A549 (cell line): ENCODE data around the gene AJUBA. TPM values are rescaled to one million over a fixed set of nuclear protein-coding genes. Genes with fewer than 3 reads are reported as not detected.

Source experiments
- ATAC-seq, 2 experiments: fragments of 200-7000 bp in 1 of 2; fragments of >200 bp in 1 of 2; cut with Nextera tagmentation in 1 of 2; cut with Tn5 transposase in 1 of 2; 3 replicates each; pipeline versions ENCODE4 v1.8.0 to v1.9.1; 2018 to 2020; ENCODE audit warnings: mild to moderate bottlenecking in 1 of 2, moderate library complexity in 1 of 2
- CTCF ChIA-PET: fragments of 300-600 bp; sonication (Branson Sonifier 250); formaldehyde crosslinking; extraction: SDS; loops from one replicate; lab custom pipeline; 2021; ENCODE audit warnings: antibody characterized with exemption, inconsistent platforms; lab: Yijun Ruan, JAX
- POLR2A ChIA-PET: fragments of 350-600 bp; formaldehyde crosslinking; extraction: SDS; loops from one replicate; lab custom pipeline; 2021; ENCODE audit warnings: antibody characterized with exemption, inconsistent platforms; lab: Yijun Ruan, JAX
- DNase-seq, 2 experiments: peaks; one replicate each; pipeline versions ENCODE4 v3.0.0 to v3.0.0-alpha.2; 2011 to 2016; ENCODE audit warnings: low read depth in 1 of 2, low spot score in 1 of 2
- FAIRE-seq: peaks from 2 replicates; lab custom pipeline; 2011; peaks lifted over from hg19 to GRCh38; lab: Jason Lieb, UNC
- H3K27ac ChIP-seq, 2 experiments: fragments of >200 bp; sonication (Bioruptor Twin); formaldehyde crosslinking; 3 replicates each; pipeline ENCODE4 v1.5.1; 2016 to 2017
- H3K4me1 ChIP-seq: fragments of >200 bp; sonication (Bioruptor Twin); formaldehyde crosslinking; 3 replicates; pipeline ENCODE4 v1.6.1; 2016
- H3K4me2 ChIP-seq: fragments of >200 bp; sonication (Bioruptor Twin); formaldehyde crosslinking; 3 replicates; pipeline ENCODE4 v1.6.1; 2016
- H3K4me3 ChIP-seq: fragments of >200 bp; sonication (Bioruptor Twin); formaldehyde crosslinking; 3 replicates; pipeline ENCODE4 v1.5.1; 2016
- H3K9me3 ChIP-seq: fragments of >200 bp; sonication (Bioruptor Twin); formaldehyde crosslinking; 3 replicates; pipeline ENCODE4 v1.6.1; 2016
- BHLHE40 ChIP-seq: IDR thresholded peaks from 2 replicates; pipeline ENCODE4 v1.6.1; 2012; ENCODE audit warnings: low read depth, low read length, inconsistent platforms
- CBX2 ChIP-seq: fragments of 200-600 bp; sonication (generic); IDR thresholded peaks from 2 replicates; pipeline ENCODE4 v1.6.1; 2016; ENCODE audit warnings: low read depth, mild to moderate bottlenecking, borderline replicate concordance
- CBX8 ChIP-seq: fragments of 200-600 bp; sonication (generic); IDR thresholded peaks from 2 replicates; pipeline ENCODE4 v1.6.1; 2016
- CHD4 ChIP-seq: fragments of 200-600 bp; sonication (generic); IDR thresholded peaks from 2 replicates; pipeline ENCODE4 v1.6.1; 2016; ENCODE audit warnings: antibody characterized with exemption, mild to moderate bottlenecking, borderline replicate concordance
- GATA3 ChIP-seq: IDR thresholded peaks from 2 replicates; pipeline ENCODE4 v1.6.1; 2012; ENCODE audit warnings: borderline replicate concordance
- HDAC2 ChIP-seq: fragments of 200-600 bp; sonication (generic); IDR thresholded peaks from 2 replicates; pipeline ENCODE4 v1.6.1; 2016
- JUN ChIP-seq, 2 experiments: fragments of >200 bp; sonication (Bioruptor Twin); formaldehyde crosslinking; IDR thresholded peaks; 2 replicates in 1 of 2; 3 replicates in 1 of 2; pipeline ENCODE4 v1.6.1; 2016 to 2017
- JUNB ChIP-seq: fragments of >200 bp; sonication (Bioruptor Twin); formaldehyde crosslinking; IDR thresholded peaks from 2 replicates; pipeline ENCODE4 v1.6.1; 2016
- KDM1A ChIP-seq: fragments of 200-600 bp; sonication (generic); IDR thresholded peaks from 2 replicates; pipeline ENCODE4 v1.6.1; 2016; ENCODE audit warnings: low read depth, mild to moderate bottlenecking
- KDM5A ChIP-seq: fragments of 200-600 bp; sonication (generic); IDR thresholded peaks from 2 replicates; pipeline ENCODE4 v1.6.1; 2016; ENCODE audit warnings: antibody characterized with exemption, mild to moderate bottlenecking
- MAFK ChIP-seq: fragments of 450-650 bp; IDR thresholded peaks from 2 replicates; pipeline ENCODE4 v1.6.1; 2014; ENCODE audit not compliant: partially characterized antibody
- NPAS2 ChIP-seq: fragments of 250-450 bp; sonication (Bioruptor Pico); IDR thresholded peaks from 2 replicates; pipeline ENCODE4 v1.8.0; 2022; ENCODE audit warnings: mild to moderate bottlenecking, moderate library complexity, borderline replicate concordance
- PHF8 ChIP-seq: fragments of 200-600 bp; sonication (generic); IDR thresholded peaks from 2 replicates; pipeline ENCODE4 v1.6.1; 2016; ENCODE audit warnings: low read depth, mild to moderate bottlenecking, antibody characterized with exemption, moderate library complexity, borderline replicate concordance
- RARB ChIP-seq: fragments of 250-450 bp; sonication (Bioruptor Pico); IDR thresholded peaks from 2 replicates; pipeline ENCODE4 v1.8.0; 2021; ENCODE audit warnings: mild to moderate bottlenecking, moderate library complexity
- RCOR1 ChIP-seq: fragments of 150-350 bp; IDR thresholded peaks from 2 replicates; pipeline ENCODE4 v1.6.1; 2014; ENCODE audit warnings: antibody characterized with exemption, low read length, low read depth
- SMC3 ChIP-seq: fragments of >200 bp; sonication (Bioruptor Twin); formaldehyde crosslinking; IDR thresholded peaks from 3 replicates; pipeline ENCODE4 v1.6.1; 2018; ENCODE audit warnings: inconsistent platforms
- SREBF2 ChIP-seq: fragments of 450-650 bp; IDR thresholded peaks from 2 replicates; pipeline ENCODE4 v1.6.1; 2014; ENCODE audit warnings: mild to moderate bottlenecking, moderate library complexity
- ZC3H11A ChIP-seq: fragments of 450-650 bp; IDR thresholded peaks from 2 replicates; pipeline ENCODE4 v1.6.1; 2014; ENCODE audit warnings: antibody characterized with exemption, mild to moderate bottlenecking
- ZFP36 ChIP-seq: fragments of 450-650 bp; IDR thresholded peaks from 2 replicates; pipeline ENCODE4 v1.6.1; 2014; ENCODE audit warnings: borderline replicate concordance; ENCODE audit not compliant: partially characterized antibody
- WGBS: methylation state at CpG from one replicate; pipeline ENCODE4 v1.1.6; 2017; ENCODE audit errors: missing lambda C conversion rate; 5-methylcytosine and 5-hydroxymethylcytosine counted together
- polyA plus RNA-seq, 4 experiments: library from polyadenylated mRNA; depleted of rRNA in 3 of 4; stranded (reverse); fragments of >200 nt; fragmentation: RNase III in 1 of 4; extraction: RNeasy Plus Mini Kit Qiagen cat#74134 plus additional on column Dnase treatment in 1 of 4; gene quantifications; 2 replicates in 3 of 4; 3 replicates in 1 of 4; pipeline ENCODE4 v1.2.3, GENCODE V29; 2011 to 2017
- TF ChIP-seq, protein P1 (sequence below): fragments of >200 bp; sonication (Bioruptor Twin); formaldehyde crosslinking; IDR thresholded peaks from 3 replicates; pipeline ENCODE4 v1.5.1; 2016
- TF ChIP-seq, protein P2 (sequence below): fragments of 250-450 bp; sonication (Bioruptor Pico); IDR thresholded peaks from 2 replicates; pipeline ENCODE4 v1.5.0; 2020; ENCODE audit warnings: low read depth, mild to moderate bottlenecking, moderate library complexity
- TF ChIP-seq, protein P3 (sequence below): fragments of >200 bp; sonication (Bioruptor Twin); formaldehyde crosslinking; IDR thresholded peaks from 2 replicates; pipeline ENCODE4 v1.6.1; 2016
- TF ChIP-seq, protein P4 (sequence below): fragments of 150-350 bp; IDR thresholded peaks from 2 replicates; pipeline ENCODE4 v1.6.1; 2014; ENCODE audit warnings: low read depth, mild to moderate bottlenecking, low read length
- TF ChIP-seq, protein P5 (sequence below): fragments of 250-450 bp; sonication (Bioruptor Pico); IDR thresholded peaks from 2 replicates; pipeline ENCODE4 v1.5.0; 2021; ENCODE audit warnings: mild to moderate bottlenecking, moderate library complexity, borderline replicate concordance

Gene AJUBA
- polyA plus RNA-seq, 2 of the 4 experiments (the other 2 are of a cell fraction), result 53.4 to 98.0 TPM

DNA sequence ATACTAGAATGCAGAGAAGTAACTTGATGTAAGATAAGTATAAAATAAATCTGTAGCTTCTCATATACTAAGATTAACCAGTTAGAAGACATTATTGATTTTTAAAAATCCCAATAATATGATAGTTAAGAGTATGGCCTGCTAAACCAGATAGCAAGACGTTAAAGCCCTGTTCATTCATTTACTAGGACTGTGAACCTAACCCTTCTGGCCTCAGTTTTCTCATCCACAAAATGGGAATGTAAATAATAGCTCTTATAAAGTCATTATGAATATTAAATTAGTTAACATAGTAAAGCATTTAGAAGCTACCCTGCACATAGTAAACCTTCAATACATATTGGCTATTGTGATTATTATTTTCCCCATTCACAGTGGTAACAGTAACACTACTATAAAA, 47.2 kb downstream of the AJUBA start:
- ATAC-seq, result no peak
- 76% methylated on average over 1 of the region's 1 CpG for WGBS
- Histone ChIP-seq H3K4me1 (no peaks in the 10 kb centered on the region), H3K27ac (no peak overlapping the region), H3K9me3 (no peaks in the 10 kb centered on the region), H3K4me2 (no peak overlapping the region), H3K4me3 (no peak overlapping the region)
- TF ChIP-seq, protein P1, sequence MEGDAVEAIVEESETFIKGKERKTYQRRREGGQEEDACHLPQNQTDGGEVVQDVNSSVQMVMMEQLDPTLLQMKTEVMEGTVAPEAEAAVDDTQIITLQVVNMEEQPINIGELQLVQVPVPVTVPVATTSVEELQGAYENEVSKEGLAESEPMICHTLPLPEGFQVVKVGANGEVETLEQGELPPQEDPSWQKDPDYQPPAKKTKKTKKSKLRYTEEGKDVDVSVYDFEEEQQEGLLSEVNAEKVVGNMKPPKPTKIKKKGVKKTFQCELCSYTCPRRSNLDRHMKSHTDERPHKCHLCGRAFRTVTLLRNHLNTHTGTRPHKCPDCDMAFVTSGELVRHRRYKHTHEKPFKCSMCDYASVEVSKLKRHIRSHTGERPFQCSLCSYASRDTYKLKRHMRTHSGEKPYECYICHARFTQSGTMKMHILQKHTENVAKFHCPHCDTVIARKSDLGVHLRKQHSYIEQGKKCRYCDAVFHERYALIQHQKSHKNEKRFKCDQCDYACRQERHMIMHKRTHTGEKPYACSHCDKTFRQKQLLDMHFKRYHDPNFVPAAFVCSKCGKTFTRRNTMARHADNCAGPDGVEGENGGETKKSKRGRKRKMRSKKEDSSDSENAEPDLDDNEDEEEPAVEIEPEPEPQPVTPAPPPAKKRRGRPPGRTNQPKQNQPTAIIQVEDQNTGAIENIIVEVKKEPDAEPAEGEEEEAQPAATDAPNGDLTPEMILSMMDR, result no peak
- TF ChIP-seq KDM5A (no peak), SREBF2 (no peak), HDAC2 (no peak), BHLHE40 (no peak), CBX8 (no peak), RARB (CRISPR knock-in tag) (no peak), PHF8 (no peak), ZC3H11A (no peak), SMC3 (no peak), JUN (IDR thresholded peaks at IDR 0.05) (no peak), NPAS2 (CRISPR knock-in tag) (no peak), RCOR1 (no peak), GATA3 (no peak), MAFK (no peak), JUNB (no peak)
- TF ChIP-seq, protein P2, sequence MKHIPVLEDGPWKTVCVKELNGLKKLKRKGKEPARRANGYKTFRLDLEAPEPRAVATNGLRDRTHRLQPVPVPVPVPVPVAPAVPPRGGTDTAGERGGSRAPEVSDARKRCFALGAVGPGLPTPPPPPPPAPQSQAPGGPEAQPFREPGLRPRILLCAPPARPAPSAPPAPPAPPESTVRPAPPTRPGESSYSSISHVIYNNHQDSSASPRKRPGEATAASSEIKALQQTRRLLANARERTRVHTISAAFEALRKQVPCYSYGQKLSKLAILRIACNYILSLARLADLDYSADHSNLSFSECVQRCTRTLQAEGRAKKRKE (CRISPR knock-in tag), result no peak
- TF ChIP-seq, protein P3, sequence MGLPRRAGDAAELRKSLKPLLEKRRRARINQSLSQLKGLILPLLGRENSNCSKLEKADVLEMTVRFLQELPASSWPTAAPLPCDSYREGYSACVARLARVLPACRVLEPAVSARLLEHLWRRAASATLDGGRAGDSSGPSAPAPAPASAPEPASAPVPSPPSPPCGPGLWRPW, result no peak
- TF ChIP-seq, protein P4, sequence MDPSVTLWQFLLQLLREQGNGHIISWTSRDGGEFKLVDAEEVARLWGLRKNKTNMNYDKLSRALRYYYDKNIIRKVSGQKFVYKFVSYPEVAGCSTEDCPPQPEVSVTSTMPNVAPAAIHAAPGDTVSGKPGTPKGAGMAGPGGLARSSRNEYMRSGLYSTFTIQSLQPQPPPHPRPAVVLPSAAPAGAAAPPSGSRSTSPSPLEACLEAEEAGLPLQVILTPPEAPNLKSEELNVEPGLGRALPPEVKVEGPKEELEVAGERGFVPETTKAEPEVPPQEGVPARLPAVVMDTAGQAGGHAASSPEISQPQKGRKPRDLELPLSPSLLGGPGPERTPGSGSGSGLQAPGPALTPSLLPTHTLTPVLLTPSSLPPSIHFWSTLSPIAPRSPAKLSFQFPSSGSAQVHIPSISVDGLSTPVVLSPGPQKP, result no peak
- TF ChIP-seq, protein P5, sequence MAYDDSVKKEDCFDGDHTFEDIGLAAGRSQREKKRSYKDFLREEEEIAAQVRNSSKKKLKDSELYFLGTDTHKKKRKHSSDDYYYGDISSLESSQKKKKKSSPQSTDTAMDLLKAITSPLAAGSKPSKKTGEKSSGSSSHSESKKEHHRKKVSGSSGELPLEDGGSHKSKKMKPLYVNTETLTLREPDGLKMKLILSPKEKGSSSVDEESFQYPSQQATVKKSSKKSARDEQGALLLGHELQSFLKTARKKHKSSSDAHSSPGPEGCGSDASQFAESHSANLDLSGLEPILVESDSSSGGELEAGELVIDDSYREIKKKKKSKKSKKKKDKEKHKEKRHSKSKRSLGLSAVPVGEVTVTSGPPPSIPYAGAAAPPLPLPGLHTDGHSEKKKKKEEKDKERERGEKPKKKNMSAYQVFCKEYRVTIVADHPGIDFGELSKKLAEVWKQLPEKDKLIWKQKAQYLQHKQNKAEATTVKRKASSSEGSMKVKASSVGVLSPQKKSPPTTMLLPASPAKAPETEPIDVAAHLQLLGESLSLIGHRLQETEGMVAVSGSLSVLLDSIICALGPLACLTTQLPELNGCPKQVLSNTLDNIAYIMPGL (CRISPR knock-in tag), result no peak
- CTCF ChIA-PET, result interaction anchor here (0.8 to 3.5 kb wide), 11 partner anchors 8 to 123 kb away, joined by 3 to 15 read pairs (median 4); no protein-coding TSS in a partner anchor
- FAIRE-seq, result no peak
- POLR2A ChIA-PET, result no interaction called here
- no peak for DNase-seq

DNA sequence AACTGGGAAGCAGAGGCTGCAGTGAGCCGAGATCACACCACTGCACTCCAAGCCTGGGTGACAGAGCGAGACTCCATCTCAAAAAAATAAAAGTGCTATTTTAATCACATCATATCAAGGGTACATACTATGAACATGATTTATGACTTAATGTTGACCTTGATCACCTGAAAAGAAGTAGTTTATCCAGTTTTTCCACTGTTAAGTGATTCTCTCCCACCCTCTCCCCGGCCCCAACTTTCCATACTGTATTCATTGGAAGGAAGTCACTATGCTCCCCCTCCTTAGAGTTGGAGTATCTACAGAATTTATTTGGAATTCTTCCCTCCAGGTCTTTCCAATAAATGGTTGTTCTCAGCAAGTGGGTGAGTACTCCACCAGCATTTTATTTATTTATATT, 50.2 kb downstream of the AJUBA start:
- peaks cover 13% of the 10 kb centered on the region for H3K4me1 ChIP-seq
- FAIRE-seq (no peak), DNase-seq (no peak), ATAC-seq (no peak)
- POLR2A ChIA-PET, result no interaction called here
- CTCF ChIA-PET, result interaction anchor here (0.7 to 4.5 kb wide), 5 partner anchors 11 to 198 kb away, joined by 3 to 83 read pairs (median 44); partner anchors contain the start of genes CDH24 and RBM23
- H3K4me2 ChIP-seq, result no peak overlapping the region
- H3K9me3 ChIP-seq, result no peaks in the 10 kb centered on the region
- no peak overlapping the region for H3K4me3 ChIP-seq
- TF ChIP-seq CHD4 (no peak), SMC3 (no peak), CBX2 (no peak), ZFP36 (no peak), KDM1A (no peak)
- TF ChIP-seq, protein P2 (CRISPR knock-in tag), result no peak
- no peak overlapping the region for H3K27ac ChIP-seq
- WGBS, result 92% methylated on average over 3 of the region's 3 CpGs
